HCT116 (cell line): ENCODE measurements around the gene ASPRV1. TPM values are rescaled to one million over a fixed set of nuclear protein-coding genes. Genes with fewer than 3 reads are reported as not detected.
A peak's percentile ranks its signal among the peaks of the same experiment; 100 is the strongest.

ENCODE experiments used
- ATAC-seq: fragments of 200-7000 bp; cut with Tn5 transposase; 2 replicates; pipeline ENCODE4 v1.9.1; 2020; ENCODE audit warnings: mild to moderate bottlenecking, moderate library complexity
- BruUV-seq: library from RNA; stranded (reverse); fragments of 400-500 nt; replicated peaks from 2 replicates; lab custom pipeline; 2021; lab: Mats Ljungman, UMichigan
- CTCF ChIA-PET: fragments of 300-600 bp; sonication (Branson Sonifier 250); formaldehyde crosslinking; loops from one replicate; lab custom pipeline; 2021; ENCODE audit warnings: antibody characterized with exemption; lab: Charles Lee
- POLR2A ChIA-PET: fragments of 300-600, 350-600 bp; sonication (Branson Sonifier 250); formaldehyde crosslinking; loops from one replicate; lab custom pipeline; 2021; ENCODE audit warnings: antibody characterized with exemption; lab: Charles Lee
- RAD21 ChIA-PET, 2 experiments: fragments of 300-600 bp; sonication (Branson Sonifier 250); formaldehyde crosslinking; loops; one replicate each; lab custom pipeline; 2023; ENCODE audit warnings: low total read pairs in 2 of 2; ENCODE audit not compliant: uncharacterized antibody in 2 of 2, unreplicated experiment in 2 of 2, low non-redundant PET in 1 of 2; lab: Charles Lee
- DNase-seq: peaks from one replicate; pipeline ENCODE4 v3.0.0-alpha.2; 2010; ENCODE audit warnings: low read depth, low spot score
- H2AFZ ChIP-seq: fragments of 200-600 bp; shearing (Covaris generic), sonication (generic); 2 replicates; pipeline ENCODE4 v1.6.1; 2017; ENCODE audit warnings: low read depth, mixed run types, mixed read lengths, antibody characterized with exemption, low read length; ENCODE audit not compliant: poor library complexity, severe bottlenecking
- H3K27ac ChIP-seq: 2 replicates; pipeline ENCODE4 v1.5.1; 2012; ENCODE audit warnings: low read depth, low read length
- H3K27me3 ChIP-seq: fragments of 200-600 bp; sonication (generic); 2 replicates; pipeline ENCODE4 v1.6.1; 2016; ENCODE audit warnings: mixed run types, low read length, mixed read lengths; ENCODE audit not compliant: insufficient read depth
- H3K36me3 ChIP-seq, 2 experiments: fragments of 200-500 bp in 1 of 2; fragments of 200-600 bp in 1 of 2; sonication (Bioruptor generic) in 1 of 2; sonication (generic) in 1 of 2; 2 replicates each; pipeline versions ENCODE4 v1.5.1 to v1.6.1; 2014 to 2016; ENCODE audit warnings: low read length in 2 of 2, inconsistent platforms in 1 of 2, mixed read lengths in 1 of 2, mixed run types in 1 of 2; ENCODE audit not compliant: insufficient read depth in 2 of 2, control insufficient read depth in 1 of 2
- H3K4me1 ChIP-seq, 2 experiments: fragments of 200-600 bp in 1 of 2; sonication (generic) in 1 of 2; 2 replicates each; pipeline versions ENCODE4 v1.5.1 to v1.6.1; 2012 to 2017; ENCODE audit warnings: low read length in 2 of 2, inconsistent platforms in 1 of 2, mild to moderate bottlenecking in 1 of 2, mixed read lengths in 1 of 2, mixed run types in 1 of 2, moderate library complexity in 1 of 2; ENCODE audit not compliant: insufficient read depth in 2 of 2, control insufficient read depth in 1 of 2
- H3K4me2 ChIP-seq: fragments of 200-600 bp; sonication (generic); 2 replicates; pipeline ENCODE4 v1.6.1; 2017; ENCODE audit warnings: mixed run types, low read length, mixed read lengths
- H3K4me3 ChIP-seq, 2 experiments: fragments of 200-600 bp in 1 of 2; sonication (generic) in 1 of 2; replicated peaks in 1 of 2; 2 replicates each; pipeline ENCODE4 v1.5.1; 2011 to 2016; ENCODE audit warnings: low read length in 2 of 2, control low read depth in 1 of 2, low read depth in 1 of 2, mild to moderate bottlenecking in 1 of 2, mixed read lengths in 1 of 2, mixed run types in 1 of 2
- H3K79me2 ChIP-seq: fragments of 200-600 bp; sonication (generic); 2 replicates; pipeline ENCODE4 v1.6.1; 2017; ENCODE audit warnings: mild to moderate bottlenecking, mixed run types, low read length, moderate library complexity, mixed read lengths; ENCODE audit not compliant: insufficient read depth
- H3K9ac ChIP-seq: fragments of 200-600 bp; sonication (generic); 2 replicates; pipeline ENCODE4 v1.6.1; 2016; ENCODE audit warnings: low read length, mixed read lengths
- H3K9me2 ChIP-seq: fragments of 200-600 bp; sonication (generic), shearing (Covaris generic); 2 replicates; pipeline ENCODE4 v1.6.1; 2017; ENCODE audit warnings: mixed run types, mild to moderate bottlenecking, moderate library complexity; ENCODE audit not compliant: insufficient read depth
- H3K9me3 ChIP-seq, 2 experiments: fragments of 200-500 bp in 1 of 2; fragments of 200-600 bp in 1 of 2; sonication (Bioruptor generic) in 1 of 2; sonication (generic) in 1 of 2; 2 replicates each; pipeline ENCODE4 v1.6.1; 2014 to 2017; ENCODE audit warnings: low read length in 2 of 2, mixed read lengths in 2 of 2, inconsistent platforms in 1 of 2, low read depth in 1 of 2, mild to moderate bottlenecking in 1 of 2, mixed run types in 1 of 2, moderate library complexity in 1 of 2; ENCODE audit not compliant: control insufficient read depth in 1 of 2, insufficient read depth in 1 of 2
- H4K20me1 ChIP-seq: fragments of 200-600 bp; sonication (generic), shearing (Covaris generic); 2 replicates; pipeline ENCODE4 v1.6.1; 2017; ENCODE audit warnings: mixed run types, mild to moderate bottlenecking, moderate library complexity; ENCODE audit not compliant: insufficient read depth
- CBX3 ChIP-seq: IDR thresholded peaks from 2 replicates; pipeline ENCODE4 v1.6.1; 2012; ENCODE audit warnings: low read depth
- EZH2phosphoT487 ChIP-seq: fragments of 200-600 bp; IDR thresholded peaks from 2 replicates; pipeline ENCODE4 v1.6.1; 2018; ENCODE audit warnings: antibody characterized with exemption, borderline replicate concordance
- JUND ChIP-seq: IDR thresholded peaks from 2 replicates; pipeline ENCODE4 v1.6.1; 2012
- POLR2A ChIP-seq: IDR thresholded peaks from 2 replicates; pipeline ENCODE4 v1.7.0; 2011; ENCODE audit warnings: borderline replicate concordance; ENCODE audit not compliant: insufficient read depth, insufficient read length; ENCODE audit errors: extremely low read depth
- POLR2AphosphoS5 ChIP-seq: IDR thresholded peaks from 2 replicates; pipeline ENCODE4 v1.6.1; 2011; ENCODE audit warnings: mild to moderate bottlenecking, low read depth, low read length, moderate library complexity
- SP1 ChIP-seq: IDR thresholded peaks from 2 replicates; pipeline ENCODE4 v1.6.1; 2012; ENCODE audit warnings: low read depth
- ZFX ChIP-seq: fragments of 450-650 bp; IDR thresholded peaks from 2 replicates; pipeline ENCODE4 v1.6.1; 2017
- intact Hi-C: fragments of 100-400 bp; cut with micrococcal nuclease; formaldehyde crosslinking; loops from 2 replicates; pipeline ENCODE4 v1.10.0; 2022
- total RNA-seq: library from RNA; stranded (reverse); gene quantifications from one replicate; pipeline ENCODE4 v1.2.1, GENCODE V29; 2021; ENCODE audit not compliant: unreplicated experiment
- TF ChIP-seq, protein P1 (sequence below), 3 experiments: fragments of 200-600 bp in 1 of 3; sonication (generic) in 1 of 3; IDR thresholded peaks in 2 of 3; conservative IDR thresholded peaks in 1 of 3; 2 replicates each; pipeline ENCODE4 v1.5.1; 2012 to 2017; ENCODE audit warnings: low read depth in 2 of 3, low read length in 2 of 3, antibody characterized with exemption in 1 of 3, borderline replicate concordance in 1 of 3, control low read depth in 1 of 3, mild to moderate bottlenecking in 1 of 3, mixed read lengths in 1 of 3, mixed run types in 1 of 3, moderate library complexity in 1 of 3; ENCODE audit not compliant: insufficient read depth in 1 of 3
- TF ChIP-seq, protein P2 (sequence below): IDR thresholded peaks from 2 replicates; pipeline ENCODE4 v1.6.1; 2012
- TF ChIP-seq, protein P3 (sequence below): IDR thresholded peaks from 2 replicates; pipeline ENCODE4 v1.6.1; 2011; ENCODE audit warnings: mild to moderate bottlenecking, low read length, moderate library complexity; ENCODE audit not compliant: insufficient replicate concordance; ENCODE audit errors: extremely low read depth

Gene ASPRV1
- total RNA-seq, 1 experiment from 2014 or later = 1.1 TPM

DNA sequence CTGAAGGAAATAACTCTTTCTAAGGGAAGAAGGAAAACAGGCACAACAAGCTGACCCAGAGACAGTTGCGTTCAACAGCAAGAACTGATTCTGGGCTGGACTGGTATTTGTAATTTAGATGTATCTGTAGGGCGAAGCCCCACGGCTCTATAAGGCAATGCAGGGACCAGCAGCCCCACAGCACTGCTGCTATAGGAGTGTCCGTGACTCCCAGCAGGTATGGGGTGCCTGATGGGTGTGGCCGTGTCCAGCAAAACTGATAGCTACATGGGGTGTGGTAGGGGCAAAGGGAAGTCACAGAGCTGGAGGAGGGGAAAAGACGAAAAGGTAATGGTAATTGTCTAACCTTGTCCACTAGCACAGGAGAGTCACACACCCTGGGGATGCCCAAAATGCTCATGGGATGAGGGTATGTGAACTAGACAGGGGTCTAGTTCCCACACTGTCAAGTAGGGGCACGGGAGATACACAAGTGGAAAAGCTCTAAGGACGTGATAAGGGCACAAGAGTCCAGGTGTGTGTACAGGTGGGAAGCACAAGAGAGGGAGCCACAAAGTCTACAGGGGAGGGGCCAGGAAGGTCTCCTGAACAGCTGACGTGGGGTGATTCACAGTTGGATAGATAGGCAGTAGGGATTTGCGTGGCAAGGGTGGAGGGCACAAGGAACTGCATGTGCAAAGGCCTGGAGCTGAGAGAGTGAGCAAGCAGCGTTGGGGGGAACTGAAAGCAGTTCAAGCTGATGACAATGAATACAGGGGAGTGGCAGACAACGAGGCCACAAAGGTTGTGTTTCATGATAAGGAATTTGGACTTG is 48.5 kb upstream of the ASPRV1 start:
- ChIA-PET CTCF (no interaction called here), POLR2A (no interaction called here), RAD21 (no interaction called here)
- no peaks in the 10 kb centered on the region for H3K36me3 ChIP-seq
- no peak overlapping the region for H2AFZ ChIP-seq
- no peak for DNase-seq
- H3K27ac ChIP-seq = no peak overlapping the region
- no peak overlapping the region for H3K4me3 ChIP-seq
- H3K9me3 ChIP-seq = no peaks in the 10 kb centered on the region
- no peak overlapping the region for H3K9ac ChIP-seq
- peak overlapping the region; percentile 35 for H3K4me2 ChIP-seq
- TF ChIP-seq, protein P1, sequence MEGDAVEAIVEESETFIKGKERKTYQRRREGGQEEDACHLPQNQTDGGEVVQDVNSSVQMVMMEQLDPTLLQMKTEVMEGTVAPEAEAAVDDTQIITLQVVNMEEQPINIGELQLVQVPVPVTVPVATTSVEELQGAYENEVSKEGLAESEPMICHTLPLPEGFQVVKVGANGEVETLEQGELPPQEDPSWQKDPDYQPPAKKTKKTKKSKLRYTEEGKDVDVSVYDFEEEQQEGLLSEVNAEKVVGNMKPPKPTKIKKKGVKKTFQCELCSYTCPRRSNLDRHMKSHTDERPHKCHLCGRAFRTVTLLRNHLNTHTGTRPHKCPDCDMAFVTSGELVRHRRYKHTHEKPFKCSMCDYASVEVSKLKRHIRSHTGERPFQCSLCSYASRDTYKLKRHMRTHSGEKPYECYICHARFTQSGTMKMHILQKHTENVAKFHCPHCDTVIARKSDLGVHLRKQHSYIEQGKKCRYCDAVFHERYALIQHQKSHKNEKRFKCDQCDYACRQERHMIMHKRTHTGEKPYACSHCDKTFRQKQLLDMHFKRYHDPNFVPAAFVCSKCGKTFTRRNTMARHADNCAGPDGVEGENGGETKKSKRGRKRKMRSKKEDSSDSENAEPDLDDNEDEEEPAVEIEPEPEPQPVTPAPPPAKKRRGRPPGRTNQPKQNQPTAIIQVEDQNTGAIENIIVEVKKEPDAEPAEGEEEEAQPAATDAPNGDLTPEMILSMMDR (IDR thresholded peaks at IDR 0.05 in 2 of 3, conservative IDR thresholded peaks at IDR 0.05 in 1 of 3; ENCODE audit: borderline replicate concordance in 1 of 3, insufficient read depth in 1 of 3, low read depth in 2 of 3, low read length in 2 of 3) = no peak
- no peak for TF ChIP-seq CBX3
- 0 out of 2 replicates have a peak, but pooled peaks have one; percentile 15 for TF ChIP-seq POLR2AphosphoS5
- 0 out of 2 replicates have a peak, but pooled peaks have one; percentile 23 for TF ChIP-seq SP1
- no peaks in the 10 kb centered on the region for H4K20me1 ChIP-seq
- H3K9me2 ChIP-seq = no peaks in the 10 kb centered on the region
- no peaks in the 10 kb centered on the region for H3K79me2 ChIP-seq
- BruUV-seq = no TSS peak
- ATAC-seq = peak; percentile 61; the same call in 1 of the 2 replicates
- no peaks in the 10 kb centered on the region for H3K27me3 ChIP-seq
- intact Hi-C loops = no loop called here
- peaks cover 5 to 13% of the 10 kb centered on the region in 2 experiments; a peak in 3 of 4 replicates for H3K4me1 ChIP-seq

DNA sequence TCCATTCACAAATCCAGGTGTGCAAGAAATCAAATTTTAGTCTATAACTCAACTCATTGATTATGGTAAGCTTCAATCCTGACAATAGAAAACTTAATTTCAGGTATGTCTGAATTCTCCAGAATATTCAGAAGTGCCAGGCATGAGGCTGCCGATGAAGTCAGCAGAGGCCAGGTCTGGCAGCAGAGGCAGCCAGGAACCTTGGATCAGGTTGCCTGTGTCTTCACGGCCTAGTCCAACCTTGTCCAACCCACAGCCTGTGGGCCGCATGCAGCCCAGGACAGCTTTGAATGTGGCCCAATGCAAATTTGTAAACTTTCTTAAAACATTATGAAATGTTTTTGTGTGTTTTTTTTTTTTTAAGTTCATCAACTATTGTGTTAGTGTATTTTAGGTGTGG is 46.9 kb upstream of the ASPRV1 start:
- H3K9me2 ChIP-seq = no peaks in the 10 kb centered on the region
- no peak overlapping the region for H3K27ac ChIP-seq
- intact Hi-C loops = no loop called here
- ChIA-PET CTCF (no interaction called here), POLR2A (interaction anchor here (1.0 kb wide), 1 partner anchor 77 kb away, joined by 3 read pairs; no protein-coding TSS in a partner anchor), RAD21 (no interaction called here)
- no peaks in the 10 kb centered on the region for H3K9me3 ChIP-seq
- H3K79me2 ChIP-seq = no peaks in the 10 kb centered on the region
- H4K20me1 ChIP-seq = no peaks in the 10 kb centered on the region
- no peak overlapping the region for H3K9ac ChIP-seq
- H3K36me3 ChIP-seq = no peaks in the 10 kb centered on the region
- no TSS peak for BruUV-seq
- peaks cover 5 to 13% of the 10 kb centered on the region in 2 experiments; a peak in 3 of 4 replicates for H3K4me1 ChIP-seq
- TF ChIP-seq CBX3 = no peak
- TF ChIP-seq SP1 = no peak
- TF ChIP-seq, protein P2, sequence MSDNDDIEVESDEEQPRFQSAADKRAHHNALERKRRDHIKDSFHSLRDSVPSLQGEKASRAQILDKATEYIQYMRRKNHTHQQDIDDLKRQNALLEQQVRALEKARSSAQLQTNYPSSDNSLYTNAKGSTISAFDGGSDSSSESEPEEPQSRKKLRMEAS = no peak
- no peak for TF ChIP-seq JUND
- TF ChIP-seq ZFX = no peak
- TF ChIP-seq, protein P3, sequence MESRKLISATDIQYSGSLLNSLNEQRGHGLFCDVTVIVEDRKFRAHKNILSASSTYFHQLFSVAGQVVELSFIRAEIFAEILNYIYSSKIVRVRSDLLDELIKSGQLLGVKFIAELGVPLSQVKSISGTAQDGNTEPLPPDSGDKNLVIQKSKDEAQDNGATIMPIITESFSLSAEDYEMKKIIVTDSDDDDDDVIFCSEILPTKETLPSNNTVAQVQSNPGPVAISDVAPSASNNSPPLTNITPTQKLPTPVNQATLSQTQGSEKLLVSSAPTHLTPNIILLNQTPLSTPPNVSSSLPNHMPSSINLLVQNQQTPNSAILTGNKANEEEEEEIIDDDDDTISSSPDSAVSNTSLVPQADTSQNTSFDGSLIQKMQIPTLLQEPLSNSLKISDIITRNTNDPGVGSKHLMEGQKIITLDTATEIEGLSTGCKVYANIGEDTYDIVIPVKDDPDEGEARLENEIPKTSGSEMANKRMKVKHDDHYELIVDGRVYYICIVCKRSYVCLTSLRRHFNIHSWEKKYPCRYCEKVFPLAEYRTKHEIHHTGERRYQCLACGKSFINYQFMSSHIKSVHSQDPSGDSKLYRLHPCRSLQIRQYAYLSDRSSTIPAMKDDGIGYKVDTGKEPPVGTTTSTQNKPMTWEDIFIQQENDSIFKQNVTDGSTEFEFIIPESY = no peak
- no peak for TF ChIP-seq POLR2AphosphoS5
- TF ChIP-seq POLR2A = no peak
- TF ChIP-seq EZH2phosphoT487 = no peak
- no peak overlapping the region for H3K4me3 ChIP-seq
- ATAC-seq (no peak), DNase-seq (no peak)
- no peak overlapping the region for H2AFZ ChIP-seq
- no peaks in the 10 kb centered on the region for H3K27me3 ChIP-seq
- no peak overlapping the region for H3K4me2 ChIP-seq
